NCI-H146 treated with DMSO at 0.1 percent for 48 hours (cell line): ENCODE data around the gene C4orf54.

Experiments
- DNase-seq: peaks from one replicate; lab custom pipeline; 2025; ENCODE audit not compliant: unreplicated experiment; lab: John Stamatoyannopoulos, UW

C4orf54 gene

DNA sequence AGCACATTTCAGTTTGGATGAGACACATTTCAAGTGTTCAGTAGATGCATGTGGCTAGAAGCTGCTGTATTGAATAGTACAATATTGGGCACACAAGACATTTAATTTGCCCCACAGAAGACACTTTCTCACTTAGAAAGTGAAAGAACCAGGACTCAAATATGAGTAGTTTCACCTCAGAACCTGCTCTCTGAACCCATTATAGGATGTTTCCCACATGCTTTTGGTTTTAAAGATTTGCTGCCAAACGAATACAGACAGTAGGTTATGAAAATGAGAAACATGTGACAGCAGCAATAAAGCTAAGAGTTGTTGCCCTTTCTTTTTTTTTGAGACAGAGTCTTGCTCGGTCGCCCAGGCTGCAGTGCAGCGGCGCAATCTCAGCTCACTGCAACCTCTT, 32.3 kb downstream of the C4orf54 start:
- DNase-seq: no peak

DNA sequence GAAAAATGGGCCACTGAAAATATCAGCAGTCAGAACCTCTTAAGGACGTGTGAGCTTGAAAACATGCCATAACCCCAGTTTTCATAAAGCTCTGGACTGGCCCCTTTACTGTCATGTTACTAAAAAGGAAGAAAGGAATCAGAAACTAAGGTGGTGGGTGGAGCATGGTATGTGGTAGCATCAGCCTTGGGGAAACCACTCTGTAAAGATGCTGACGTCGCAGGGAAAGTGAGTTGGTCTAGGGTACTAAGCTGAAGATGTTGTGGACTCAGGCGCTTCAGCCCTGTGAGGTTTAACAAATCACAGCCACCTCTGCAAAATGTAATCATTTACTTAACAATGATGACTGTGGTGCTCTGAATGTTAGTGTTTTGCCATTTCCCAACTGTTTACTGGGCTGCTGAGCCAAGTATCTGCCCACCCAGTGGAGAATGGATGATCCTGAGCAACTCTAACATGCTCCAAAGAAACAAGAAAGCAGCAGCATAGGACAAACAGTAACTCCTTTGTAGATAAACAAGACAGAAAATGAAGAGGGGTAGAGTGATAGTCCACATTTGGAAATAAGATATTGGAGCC, 33.4 kb downstream of the C4orf54 start:
- no peak for DNase-seq

DNA sequence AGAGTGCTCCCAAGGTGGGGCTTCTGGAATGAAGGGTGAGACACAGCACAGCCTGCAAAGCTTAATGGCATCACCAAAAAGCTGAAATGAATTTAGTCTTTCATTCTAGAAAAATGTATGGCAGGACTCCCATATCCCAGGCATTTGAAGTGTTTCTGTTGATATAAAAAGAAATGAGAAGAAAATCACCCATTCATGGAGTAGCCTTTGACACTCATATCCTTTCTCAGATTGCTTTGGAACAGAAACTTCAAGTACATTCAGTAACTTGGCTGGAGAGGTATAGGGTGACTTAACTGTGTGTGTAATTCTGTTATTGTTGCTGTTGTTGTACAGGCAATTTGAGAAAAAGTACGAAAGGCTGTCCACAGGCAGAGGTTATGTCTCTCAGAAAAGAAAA, 35.3 kb downstream of the C4orf54 start:
- no peak for DNase-seq

DNA sequence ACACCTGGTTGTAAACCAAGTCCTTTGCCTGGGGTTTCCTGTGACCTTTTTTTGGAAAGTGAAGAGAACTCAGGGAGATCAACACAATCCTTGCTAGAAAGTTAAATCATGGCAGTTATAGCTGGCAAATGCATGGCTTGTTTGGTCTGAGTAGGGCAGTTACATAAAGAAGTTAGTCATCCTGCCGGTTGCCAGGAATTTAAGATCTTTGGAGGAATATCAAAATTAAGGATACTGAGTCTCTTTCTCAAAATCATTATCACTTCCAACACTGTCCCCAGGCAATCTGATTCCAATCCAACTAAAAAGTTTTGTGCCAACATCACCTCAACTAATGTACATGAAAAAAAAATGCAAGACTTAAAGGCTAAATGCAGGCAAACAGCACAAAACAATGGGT, 40.3 kb downstream of the C4orf54 start:
- no peak for DNase-seq

DNA sequence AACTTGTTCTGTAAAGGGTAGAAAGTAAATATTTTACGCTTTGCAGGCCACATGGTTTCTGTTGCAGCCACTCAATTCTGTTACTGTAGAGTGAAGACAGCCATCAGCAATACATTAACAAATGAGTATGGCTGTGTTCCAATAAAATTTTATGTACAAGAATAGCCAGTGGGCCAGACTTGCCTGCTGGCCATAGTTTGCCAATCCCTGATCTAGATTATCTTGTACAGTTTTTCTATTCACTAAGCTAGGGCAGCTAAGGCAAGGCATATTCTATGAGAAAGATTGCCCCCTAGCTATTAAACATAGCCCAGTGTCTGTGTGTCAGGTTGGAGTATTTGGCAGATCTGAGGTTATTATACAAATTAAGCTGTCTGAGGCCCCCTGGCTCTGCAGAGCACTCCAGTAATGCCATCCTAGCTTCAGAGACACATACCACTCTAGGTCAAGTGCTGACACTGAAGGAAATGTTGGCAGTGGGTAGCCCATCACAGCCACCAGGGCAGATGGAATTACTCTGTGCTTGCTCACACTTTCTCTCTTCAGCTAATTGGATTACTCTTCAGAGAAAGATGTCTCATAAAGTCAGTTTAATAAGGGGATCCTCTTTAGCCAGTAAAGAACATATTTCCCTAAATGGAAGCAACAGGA, 42.3 kb downstream of the C4orf54 start:
- no peak for DNase-seq

DNA sequence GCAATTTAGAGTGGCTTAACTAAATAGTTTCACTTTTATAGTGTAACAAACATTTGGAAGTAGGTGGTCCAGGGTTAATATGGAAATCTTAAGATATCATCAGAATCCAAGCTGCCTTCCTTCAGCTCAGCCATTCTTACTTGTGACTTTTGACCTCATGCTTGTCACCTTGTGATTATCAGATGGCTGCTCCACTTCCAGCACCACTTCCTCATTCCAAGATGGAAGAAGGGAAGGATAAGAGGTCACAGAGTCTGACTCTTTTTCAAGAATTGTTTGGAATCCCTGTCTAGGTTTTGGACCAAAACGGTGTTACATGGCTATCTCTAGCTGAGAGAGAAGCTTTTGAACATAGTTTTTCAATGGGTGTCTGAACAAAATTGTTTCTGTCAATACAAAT, 43.1 kb downstream of the C4orf54 start:
- DNase-seq: no peak

DNA sequence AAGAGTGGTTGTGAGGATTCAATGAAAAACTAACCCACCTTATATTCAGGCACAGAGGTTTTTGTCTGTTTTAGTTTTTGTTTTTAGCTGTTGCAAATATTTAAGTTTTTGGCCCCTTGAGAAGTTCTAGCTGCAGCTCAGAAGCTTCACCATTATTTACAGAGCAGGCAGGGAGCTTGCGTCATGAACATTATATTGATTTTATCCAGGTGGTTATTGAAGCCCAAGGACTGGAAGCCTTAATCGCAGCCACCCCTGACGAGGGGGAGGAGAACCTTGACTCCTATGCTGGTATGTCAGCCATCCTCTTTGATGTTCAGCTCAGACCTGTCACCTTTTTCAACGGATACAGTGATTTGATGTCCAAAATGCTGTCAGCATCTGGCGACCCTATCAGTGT, 44.9 kb downstream of the C4orf54 start:
- peak; percentile 9 for DNase-seq

DNA sequence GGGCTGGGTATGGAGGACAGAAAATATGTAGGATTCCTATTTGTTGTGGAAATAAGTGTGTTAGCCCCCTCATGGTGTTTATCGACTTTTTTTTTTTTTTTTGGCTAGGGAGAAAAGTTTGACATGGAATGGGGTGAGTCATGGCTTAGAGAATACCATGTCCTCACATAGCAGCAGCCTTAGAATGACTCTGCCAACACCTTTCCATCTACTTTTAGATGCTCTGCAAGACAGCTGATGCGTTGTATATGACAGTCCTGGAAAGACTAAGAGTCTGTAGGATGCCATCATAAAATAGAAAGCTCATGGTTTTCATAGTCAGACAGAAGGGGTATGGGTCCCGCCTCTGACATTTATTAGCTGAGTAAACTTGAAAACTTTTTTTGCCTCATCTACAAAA, 45.3 kb downstream of the C4orf54 start:
- no peak for DNase-seq

DNA sequence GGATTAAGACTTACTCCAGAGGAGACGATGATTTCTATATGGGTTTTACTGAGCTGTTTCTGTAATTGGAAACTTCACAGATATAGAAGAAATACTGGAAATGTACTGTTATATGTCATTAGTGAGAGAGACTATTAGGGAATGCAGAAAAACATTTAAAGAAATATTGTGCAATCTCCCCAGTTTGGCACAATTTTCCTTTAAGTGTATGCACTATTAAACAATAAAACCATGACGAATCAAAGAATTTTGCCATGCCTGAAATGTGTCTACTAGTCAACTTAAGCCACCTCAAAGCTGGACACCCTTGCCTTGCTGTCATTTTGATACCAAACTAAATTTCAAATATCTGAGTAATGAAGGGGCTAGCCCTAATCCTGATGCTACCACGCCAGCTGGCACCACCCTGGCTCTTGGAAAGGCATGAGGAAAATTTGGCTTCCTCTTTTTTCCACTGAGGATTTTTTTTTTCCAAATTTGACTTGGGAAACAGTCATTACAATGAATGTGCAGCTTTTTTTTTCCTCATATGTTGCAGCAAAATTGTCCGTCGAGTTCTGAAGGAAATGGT, 46.9 kb downstream of the C4orf54 start:
- DNase-seq: no peak

DNA sequence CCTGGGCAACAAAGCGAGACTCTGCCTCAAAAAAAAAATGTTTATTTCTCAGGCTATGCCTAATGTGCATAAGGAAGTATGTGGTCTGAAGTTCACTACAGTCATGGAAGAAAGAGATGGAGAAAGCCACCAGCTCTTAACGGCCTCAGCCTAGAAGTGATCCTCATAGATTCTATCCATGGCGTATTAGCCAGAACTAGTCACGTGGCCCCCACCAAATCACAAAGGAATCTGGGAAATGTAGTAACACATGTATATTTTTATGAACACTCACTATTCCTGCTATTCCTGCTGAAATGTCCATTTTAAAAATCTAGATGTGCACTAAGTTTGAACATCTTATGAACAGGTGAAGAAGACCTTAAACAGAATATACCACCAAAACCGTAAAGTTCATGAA, 49.2 kb downstream of the C4orf54 start:
- no peak for DNase-seq
